Measurements from ENCODE around the gene FZD2. TPM values are rescaled to one million over a fixed set of nuclear protein-coding genes. Genes with fewer than 3 reads are reported as not detected.

Gene FZD2
- total RNA-seq, 2 donors from 2014 or later = 1.9 to 4.0 TPM

GRCh38 chr17:44604116-44604761, 47.0 kb downstream of the FZD2 start:
- TF ChIP-seq CTCF (IDR thresholded peaks at IDR 0.05) = no peak
- no peak for DNase-seq (ENCODE audit: low spot score)
- H3K27ac ChIP-seq = no peak overlapping the region
- H3K4me1 ChIP-seq = no peaks in the 10 kb centered on the region
- H3K27me3 ChIP-seq = no peaks in the 10 kb centered on the region
- H3K36me3 ChIP-seq = no peaks in the 10 kb centered on the region
- no peak overlapping the region for H3K4me3 ChIP-seq
- H3K9me3 ChIP-seq = no peaks in the 10 kb centered on the region

- no peaks in the 10 kb centered on the region for H3K27me3 ChIP-seq
- no peaks in the 10 kb centered on the region for H3K4me1 ChIP-seq
- TF ChIP-seq CTCF (IDR thresholded peaks at IDR 0.05) = no peak
- no peaks in the 10 kb centered on the region for H3K36me3 ChIP-seq
- no peak overlapping the region for H3K27ac ChIP-seq
- no peak overlapping the region for H3K4me3 ChIP-seq
- H3K9me3 ChIP-seq = no peaks in the 10 kb centered on the region
- no peak for DNase-seq (ENCODE audit: low spot score)
Observed at GRCh38 chr17:44604768-44605485, 47.6 kb downstream of the FZD2 start.

GRCh38 chr17:44606658-44607057, 49.4 kb downstream of the FZD2 start:
- Histone ChIP-seq H3K4me1 (no peaks in the 10 kb centered on the region), H3K27ac (no peak overlapping the region), H3K27me3 (no peaks in the 10 kb centered on the region), H3K9me3 (no peaks in the 10 kb centered on the region), H3K4me3 (no peak overlapping the region), H3K36me3 (no peaks in the 10 kb centered on the region)
- TF ChIP-seq CTCF (IDR thresholded peaks at IDR 0.05) = no peak
- DNase-seq (ENCODE audit: low spot score) = no peak

- no peak for TF ChIP-seq CTCF (IDR thresholded peaks at IDR 0.05)
- no peak overlapping the region for H3K4me3 ChIP-seq
- H3K27ac ChIP-seq = no peak overlapping the region
Observed at GRCh38 chr17:44607836-44608690, 50.8 kb downstream of the FZD2 start.

GRCh38 chr17:44608727-44609435, 51.6 kb downstream of the FZD2 start:
- H3K27ac ChIP-seq = no peak overlapping the region
- no peak overlapping the region for H3K4me3 ChIP-seq
- H3K27me3 ChIP-seq = no peaks in the 10 kb centered on the region
- H3K4me1 ChIP-seq = no peaks in the 10 kb centered on the region
- H3K36me3 ChIP-seq = no peaks in the 10 kb centered on the region
- H3K9me3 ChIP-seq = no peaks in the 10 kb centered on the region
- TF ChIP-seq CTCF (IDR thresholded peaks at IDR 0.05) = no peak
- no peak for DNase-seq (ENCODE audit: low spot score)

More at GRCh38 chr17:44607836-44608690, 50.8 kb downstream of the FZD2 start:
- Histone ChIP-seq H3K9me3 (no peaks in the 10 kb centered on the region), H3K27me3 (no peaks in the 10 kb centered on the region), H3K36me3 (no peaks in the 10 kb centered on the region), H3K4me1 (no peaks in the 10 kb centered on the region)
- DNase-seq (ENCODE audit: low spot score) = no peak
